Stimulated activated naive CD8-positive, alpha-beta T cell treated with anti-CD3 and anti-CD28 coated beads, Interleukin-15, Interleukin-2, amounts not matched to agents 100 U/mL and 50 U/mL, for 24 hours (primary cell): ENCODE results near the gene RPGRIP1L.
"Not testable (repeated sequence)": the region's sequence is repeated elsewhere in the genome, so short reads cannot be mapped to it uniquely, and the experiment has no call there.

ENCODE experiments used
- ATAC-seq: fragments of 150-1000 bp; cut with Tn5 transposase; one replicate; pipeline ENCODE4 v1.10.0; 2021
- DNase-seq: peaks from one replicate; pipeline ENCODE4 v3.0.0; 2021

RPGRIP1L gene

GRCh38 chr16:53712065-53712464 is 8.4 kb upstream of the RPGRIP1L start:
- DNase-seq (no peak), ATAC-seq (no peak)

- DNase-seq, result no peak
Measured at GRCh38 chr16:53711390-53711789, 7.7 kb upstream of the RPGRIP1L start.

GRCh38 chr16:53708490-53708889 is 4.8 kb upstream of the RPGRIP1L start:
- DNase-seq (no peak), ATAC-seq (no peak)

More at GRCh38 chr16:53711390-53711789, 7.7 kb upstream of the RPGRIP1L start:
- no peak for ATAC-seq

GRCh38 chr16:53707671-53708070 is 4.0 kb upstream of the RPGRIP1L start:
- ATAC-seq (no peak), DNase-seq (no peak)

GRCh38 chr16:53704445-53704813 is 770 bp upstream of the RPGRIP1L start:
- no peak for ATAC-seq
- DNase-seq, result no peak

- DNase-seq, ATAC-seq: not testable (repeated sequence)
Measured at GRCh38 chr16:53698271-53698670, 5.4 kb downstream of the RPGRIP1L start.

GRCh38 chr16:53695070-53695469 is 8.6 kb downstream of the RPGRIP1L start:
- DNase-seq, result no peak

GRCh38 chr16:53693320-53693719 is 10.3 kb downstream of the RPGRIP1L start:
- DNase-seq, result no peak
- no peak for ATAC-seq

More at GRCh38 chr16:53695070-53695469, 8.6 kb downstream of the RPGRIP1L start:
- ATAC-seq, result no peak

- ATAC-seq (no peak), DNase-seq (no peak)
Measured at GRCh38 chr16:53692146-53692545, 11.5 kb downstream of the RPGRIP1L start.

- DNase-seq (no peak), ATAC-seq (no peak)
Measured at GRCh38 chr16:53690771-53691170, 12.9 kb downstream of the RPGRIP1L start.

GRCh38 chr16:53689636-53690035 is 14.0 kb downstream of the RPGRIP1L start:
- no peak for ATAC-seq
- DNase-seq, result no peak

- DNase-seq (no peak), ATAC-seq (no peak)
Measured at GRCh38 chr16:53686710-53687109, 16.9 kb downstream of the RPGRIP1L start.

GRCh38 chr16:53685334-53685733 is 18.3 kb downstream of the RPGRIP1L start:
- ATAC-seq, DNase-seq: not testable (repeated sequence)

GRCh38 chr16:53681354-53681753 is 22.3 kb downstream of the RPGRIP1L start:
- DNase-seq (no peak), ATAC-seq (no peak)

GRCh38 chr16:53680756-53681155 is 22.9 kb downstream of the RPGRIP1L start:
- DNase-seq (no peak), ATAC-seq (no peak)

GRCh38 chr16:53678756-53679343 is 24.8 kb downstream of the RPGRIP1L start:
- ATAC-seq, result no peak

GRCh38 chr16:53678155-53678554 is 25.5 kb downstream of the RPGRIP1L start:
- DNase-seq, result no peak
- no peak for ATAC-seq

More at GRCh38 chr16:53678756-53679343, 24.8 kb downstream of the RPGRIP1L start:
- no peak for DNase-seq

GRCh38 chr16:53673189-53673588 is 30.5 kb downstream of the RPGRIP1L start:
- no peak for DNase-seq
- no peak for ATAC-seq

- no peak for ATAC-seq
Measured at GRCh38 chr16:53672461-53672860, 31.2 kb downstream of the RPGRIP1L start.

GRCh38 chr16:53668869-53669268 is 34.8 kb downstream of the RPGRIP1L start:
- no peak for DNase-seq
- ATAC-seq, result no peak

More at GRCh38 chr16:53672461-53672860, 31.2 kb downstream of the RPGRIP1L start:
- no peak for DNase-seq

GRCh38 chr16:53666786-53667415 is 36.8 kb downstream of the RPGRIP1L start:
- ATAC-seq (no peak), DNase-seq (no peak)

- peak; percentile 65 for ATAC-seq
- no peak for DNase-seq
Measured at GRCh38 chr16:53664724-53665345, 38.8 kb downstream of the RPGRIP1L start.

GRCh38 chr16:53662072-53662471 is 41.6 kb downstream of the RPGRIP1L start:
- no peak for ATAC-seq
- DNase-seq, result no peak

- ATAC-seq (no peak), DNase-seq (no peak)
Measured at GRCh38 chr16:53654946-53655345, 48.7 kb downstream of the RPGRIP1L start.
